Measurements from ENCODE around the gene PRKRA. TPM values are rescaled to one million over a fixed set of nuclear protein-coding genes. Genes with fewer than 3 reads are reported as not detected.
A peak's percentile ranks its signal among the peaks of the same experiment; 100 is the strongest.

Gene PRKRA
- total and polyA plus RNA-seq, 9 of the 15 experiments (the other 6 are each of a cell fraction or from before 2014, with no cell fraction given): 14.1 to 78.1 (median 52.3) TPM

DNA sequence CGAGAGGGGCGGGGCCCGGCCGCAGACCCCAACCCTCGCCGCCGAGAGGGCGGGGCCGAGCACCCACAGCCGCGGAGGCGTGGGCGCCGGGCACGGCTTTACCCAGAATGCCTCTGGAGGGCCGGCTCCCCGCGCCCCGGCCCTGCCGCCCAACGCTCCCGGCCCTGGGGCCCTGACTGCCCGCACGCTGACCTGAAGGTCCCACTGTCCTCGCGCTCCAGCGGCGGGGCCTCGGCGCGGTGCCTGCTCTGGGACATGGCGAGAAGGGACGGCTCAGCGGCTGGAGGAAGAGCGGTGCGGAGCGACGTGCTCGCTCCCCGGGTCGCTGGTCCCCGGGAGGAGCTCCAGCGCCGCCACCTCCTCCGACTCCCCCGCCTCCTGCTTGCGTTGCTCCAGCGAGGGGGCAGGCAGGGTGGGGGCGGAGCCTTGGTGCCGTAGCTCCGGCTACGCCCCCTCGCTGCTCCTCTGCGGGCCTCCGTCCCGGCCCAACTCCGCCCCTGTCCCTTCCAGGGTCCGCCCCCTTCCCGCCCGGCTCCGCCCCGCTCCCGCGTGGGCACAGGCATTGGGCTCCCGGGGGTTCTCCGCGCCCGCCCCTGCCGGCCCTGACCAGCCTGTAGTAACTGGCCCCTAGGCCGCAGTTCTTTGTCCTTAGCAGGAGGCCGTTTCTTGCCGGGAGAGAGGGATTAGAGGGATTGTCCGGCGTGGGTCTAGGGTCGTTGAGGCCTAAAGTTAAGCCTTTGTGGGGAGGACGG, at the start of gene PRKRA, which contains the start of gene PJVK (continued):
- TF ChIP-seq ZNF507 (tag; conservative IDR thresholded peaks at IDR 0.05) (no peak), ZNF316 (IDR thresholded peaks at IDR 0.05) (0 out of 2 replicates have a peak, but pooled peaks have one; percentile 30), ZNF444 (CRISPR knock-in tag; IDR thresholded peaks at IDR 0.05) (no peak), TOE1 (IDR thresholded peaks at IDR 0.05; ENCODE audit: borderline replicate concordance) (no peak; the same call in 1 of the 2 replicates), TOE1 (CRISPR knock-in tag; IDR thresholded peaks at IDR 0.05; ENCODE audit: borderline replicate concordance, low read depth) (0 out of 2 replicates have a peak, but pooled peaks have one; percentile 43), ZNF589 (CRISPR knock-in tag; IDR thresholded peaks at IDR 0.05; ENCODE audit: low read depth) (peak; percentile 24), LARP7 (IDR thresholded peaks at IDR 0.05) (no peak), SMAD2 (IDR thresholded peaks at IDR 0.05; ENCODE audit: low read depth, low read length) (no peak), ZNF124 (CRISPR knock-in tag; IDR thresholded peaks at IDR 0.05) (no peak), KLF6 (CRISPR knock-in tag; IDR thresholded peaks at IDR 0.05; ENCODE audit: borderline replicate concordance) (no peak), SP1 (CRISPR knock-in tag; IDR thresholded peaks at IDR 0.05) (peak; percentile 95), MTF1 (CRISPR knock-in tag; IDR thresholded peaks at IDR 0.05; ENCODE audit: borderline replicate concordance) (no peak), NR2C2 (CRISPR knock-in tag; IDR thresholded peaks at IDR 0.05) (peak; percentile 57; the same call in 1 of the 2 replicates), NR2C2 (tag; IDR thresholded peaks at IDR 0.05) (peak; percentile 69), RBFOX2 (IDR thresholded peaks at IDR 0.05; ENCODE audit: low read depth, low read length) (peak; percentile 94), ZNF318 (IDR thresholded peaks at IDR 0.05; ENCODE audit: borderline replicate concordance in 1 of 2, low read depth in 1 of 2) (no peak)
- TF ChIP-seq, protein P1, sequence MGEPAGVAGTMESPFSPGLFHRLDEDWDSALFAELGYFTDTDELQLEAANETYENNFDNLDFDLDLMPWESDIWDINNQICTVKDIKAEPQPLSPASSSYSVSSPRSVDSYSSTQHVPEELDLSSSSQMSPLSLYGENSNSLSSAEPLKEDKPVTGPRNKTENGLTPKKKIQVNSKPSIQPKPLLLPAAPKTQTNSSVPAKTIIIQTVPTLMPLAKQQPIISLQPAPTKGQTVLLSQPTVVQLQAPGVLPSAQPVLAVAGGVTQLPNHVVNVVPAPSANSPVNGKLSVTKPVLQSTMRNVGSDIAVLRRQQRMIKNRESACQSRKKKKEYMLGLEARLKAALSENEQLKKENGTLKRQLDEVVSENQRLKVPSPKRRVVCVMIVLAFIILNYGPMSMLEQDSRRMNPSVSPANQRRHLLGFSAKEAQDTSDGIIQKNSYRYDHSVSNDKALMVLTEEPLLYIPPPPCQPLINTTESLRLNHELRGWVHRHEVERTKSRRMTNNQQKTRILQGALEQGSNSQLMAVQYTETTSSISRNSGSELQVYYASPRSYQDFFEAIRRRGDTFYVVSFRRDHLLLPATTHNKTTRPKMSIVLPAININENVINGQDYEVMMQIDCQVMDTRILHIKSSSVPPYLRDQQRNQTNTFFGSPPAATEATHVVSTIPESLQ (CRISPR knock-in tag; IDR thresholded peaks at IDR 0.05): peak; percentile 62; the same call in 1 of the 2 replicates

All from K562 (cell line).